ENCODE measurements around the gene CYP4F22.
"Not testable (repeated sequence)": the region's sequence is repeated elsewhere in the genome, so short reads cannot be mapped to it uniquely, and the experiment has no call there.

The CYP4F22 gene

GRCh38 chr19:15517778-15518177, 9.5 kb downstream of the CYP4F22 start:
- Histone ChIP-seq H3K27me3 (ENCODE audit: insufficient read depth, low read length) (no peaks in the 10 kb centered on the region; the same call in 1 of the 2 replicates), H3K27ac (ENCODE audit: low read depth, low read length) (no peak overlapping the region), H3K4me1 (ENCODE audit: control insufficient read depth, insufficient read depth, low read length, unreplicated experiment) (no peaks in the 10 kb centered on the region), H3K4me3 (ENCODE audit: low read depth, low read length) (no peak overlapping the region), H2AFZ (ENCODE audit: low read length, unreplicated experiment) (no peak overlapping the region), H3K36me3 (ENCODE audit: insufficient read depth, low read length) (no peaks in the 10 kb centered on the region), H3K79me2 (ENCODE audit: control insufficient read depth, insufficient read depth, low read length, unreplicated experiment) (no peaks in the 10 kb centered on the region)

- no peaks in the 10 kb centered on the region for H3K36me3 ChIP-seq (ENCODE audit: insufficient read depth, low read length)
- no peak overlapping the region for H3K4me3 ChIP-seq (ENCODE audit: low read depth, low read length)
- no peaks in the 10 kb centered on the region for H3K4me1 ChIP-seq (ENCODE audit: control insufficient read depth, insufficient read depth, low read length, unreplicated experiment)
- no peak overlapping the region for H2AFZ ChIP-seq (ENCODE audit: low read length, unreplicated experiment)
- peaks cover 3% of the 10 kb centered on the region; the same call in 1 of the 2 replicates for H3K27me3 ChIP-seq (ENCODE audit: insufficient read depth, low read length)
- H3K79me2 ChIP-seq (ENCODE audit: control insufficient read depth, insufficient read depth, low read length, unreplicated experiment): no peaks in the 10 kb centered on the region
- H3K27ac ChIP-seq (ENCODE audit: low read depth, low read length): no peak overlapping the region
Measured at GRCh38 chr19:15519433-15519976, 11.2 kb downstream of the CYP4F22 start.

DNA sequence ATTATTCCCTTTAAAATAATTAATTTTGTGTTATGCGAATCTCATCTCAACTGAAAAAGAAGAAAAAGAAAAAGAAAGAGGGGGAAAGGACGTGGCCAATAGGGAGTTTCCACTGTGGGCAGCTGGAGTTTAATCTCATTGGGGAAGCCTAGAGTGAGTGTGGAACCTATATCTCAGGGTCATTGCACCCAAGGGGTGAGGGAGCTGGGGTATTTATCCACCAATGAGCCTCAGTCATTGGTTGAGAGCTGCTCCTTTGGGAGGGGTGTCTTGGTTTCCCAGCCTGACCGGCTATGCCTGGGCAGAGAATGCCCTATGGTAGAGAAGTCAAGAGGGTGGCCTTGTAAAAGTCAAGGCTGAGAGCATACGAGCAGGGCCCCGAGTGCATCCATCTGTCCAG, 16.5 kb downstream of the CYP4F22 start:
- Histone ChIP-seq H3K36me3 (ENCODE audit: insufficient read depth, low read length) (no peaks in the 10 kb centered on the region), H3K79me2 (ENCODE audit: control insufficient read depth, insufficient read depth, low read length, unreplicated experiment) (no peaks in the 10 kb centered on the region), H2AFZ (ENCODE audit: low read length, unreplicated experiment) (no peak overlapping the region), H3K4me1 (ENCODE audit: control insufficient read depth, insufficient read depth, low read length, unreplicated experiment) (no peaks in the 10 kb centered on the region), H3K4me3 (ENCODE audit: low read depth, low read length) (no peak overlapping the region), H3K27me3 (ENCODE audit: insufficient read depth, low read length) (0 out of 2 replicates have a peak, but pooled peaks cover 3% of the 10 kb centered on the region), H3K27ac (ENCODE audit: low read depth, low read length) (no peak overlapping the region)

DNA sequence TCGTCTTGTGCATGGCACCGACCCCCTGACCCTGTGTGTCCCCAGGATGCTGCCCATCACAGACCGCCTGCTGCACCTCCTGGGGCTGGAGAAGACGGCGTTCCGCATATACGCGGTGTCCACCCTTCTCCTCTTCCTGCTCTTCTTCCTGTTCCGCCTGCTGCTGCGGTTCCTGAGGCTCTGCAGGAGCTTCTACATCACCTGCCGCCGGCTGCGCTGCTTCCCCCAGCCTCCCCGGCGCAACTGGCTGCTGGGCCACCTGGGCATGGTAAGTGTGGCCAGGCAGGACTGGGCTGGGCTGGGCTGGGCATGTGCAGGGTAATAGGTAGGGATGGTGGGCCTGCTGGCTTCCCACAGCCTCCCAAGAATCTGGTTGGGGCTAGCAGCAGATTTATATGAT, 17.0 kb downstream of the CYP4F22 start:
- no peaks in the 10 kb centered on the region for H3K79me2 ChIP-seq (ENCODE audit: control insufficient read depth, insufficient read depth, low read length, unreplicated experiment)
- no peak overlapping the region for H2AFZ ChIP-seq (ENCODE audit: low read length, unreplicated experiment)
- H3K36me3 ChIP-seq (ENCODE audit: insufficient read depth, low read length): no peaks in the 10 kb centered on the region
- H3K4me1 ChIP-seq (ENCODE audit: control insufficient read depth, insufficient read depth, low read length, unreplicated experiment): no peaks in the 10 kb centered on the region
- H3K27me3 ChIP-seq (ENCODE audit: insufficient read depth, low read length): 0 out of 2 replicates have a peak, but pooled peaks cover 3% of the 10 kb centered on the region
- no peak overlapping the region for H3K4me3 ChIP-seq (ENCODE audit: low read depth, low read length)
- H3K27ac ChIP-seq (ENCODE audit: low read depth, low read length): no peak overlapping the region

DNA sequence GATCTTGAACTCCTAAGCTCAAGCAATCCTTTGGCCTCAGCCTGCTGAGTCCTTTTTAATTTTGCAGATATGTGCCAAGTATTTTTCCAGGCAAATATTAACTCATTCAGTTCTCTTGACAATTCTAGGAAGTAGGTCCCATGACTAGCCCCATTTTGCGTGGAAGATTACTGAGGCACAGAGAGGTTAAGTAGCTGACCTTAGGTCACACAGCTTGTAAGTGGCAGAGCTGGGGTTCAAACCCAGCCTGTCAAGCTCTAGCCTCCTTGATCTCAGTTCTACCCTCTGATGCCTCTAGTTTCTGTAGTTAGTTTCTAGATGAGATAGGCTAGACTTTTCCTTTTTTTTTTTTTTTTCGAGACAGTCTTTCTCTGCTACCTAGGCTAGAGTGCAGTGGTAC, 18.1 kb downstream of the CYP4F22 start:
- Histone ChIP-seq H3K27me3 (ENCODE audit: insufficient read depth, low read length) (peaks cover 3% of the 10 kb centered on the region; the same call in 1 of the 2 replicates), H3K4me1 (ENCODE audit: control insufficient read depth, insufficient read depth, low read length, unreplicated experiment) (no peaks in the 10 kb centered on the region), H2AFZ (ENCODE audit: low read length, unreplicated experiment) (no peak overlapping the region), H3K79me2 (ENCODE audit: control insufficient read depth, insufficient read depth, low read length, unreplicated experiment) (no peaks in the 10 kb centered on the region), H3K4me3 (ENCODE audit: low read depth, low read length) (no peak overlapping the region), H3K36me3 (ENCODE audit: insufficient read depth, low read length) (no peaks in the 10 kb centered on the region), H3K27ac (ENCODE audit: low read depth, low read length) (no peak overlapping the region)

DNA sequence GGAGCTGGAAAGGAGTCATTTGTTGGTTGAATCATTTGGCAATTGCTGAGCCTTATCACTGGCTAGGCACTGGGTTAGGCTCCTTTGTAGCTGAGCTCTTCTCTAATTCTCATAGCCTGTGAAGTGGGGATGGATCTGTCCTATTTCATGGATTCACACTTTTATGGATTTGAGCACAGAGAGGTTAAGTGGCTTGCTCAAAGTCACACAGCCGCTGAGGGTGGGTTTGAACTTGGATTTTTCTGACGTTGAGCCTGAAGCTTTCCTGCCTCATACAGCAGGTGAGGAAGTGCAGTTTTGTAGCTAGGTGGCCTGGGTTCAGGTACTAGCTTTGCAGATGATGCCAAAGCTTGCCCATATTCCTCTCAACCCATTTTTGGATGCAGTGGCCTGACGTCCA, 19.4 kb downstream of the CYP4F22 start:
- H3K27me3 ChIP-seq (ENCODE audit: insufficient read depth, low read length): peaks cover 3% of the 10 kb centered on the region; the same call in 1 of the 2 replicates
- H2AFZ ChIP-seq (ENCODE audit: low read length, unreplicated experiment): no peak overlapping the region
- H3K36me3 ChIP-seq (ENCODE audit: insufficient read depth, low read length): no peaks in the 10 kb centered on the region
- no peaks in the 10 kb centered on the region for H3K4me1 ChIP-seq (ENCODE audit: control insufficient read depth, insufficient read depth, low read length, unreplicated experiment)
- no peak overlapping the region for H3K4me3 ChIP-seq (ENCODE audit: low read depth, low read length)
- no peak overlapping the region for H3K27ac ChIP-seq (ENCODE audit: low read depth, low read length)
- no peaks in the 10 kb centered on the region for H3K79me2 ChIP-seq (ENCODE audit: control insufficient read depth, insufficient read depth, low read length, unreplicated experiment)

DNA sequence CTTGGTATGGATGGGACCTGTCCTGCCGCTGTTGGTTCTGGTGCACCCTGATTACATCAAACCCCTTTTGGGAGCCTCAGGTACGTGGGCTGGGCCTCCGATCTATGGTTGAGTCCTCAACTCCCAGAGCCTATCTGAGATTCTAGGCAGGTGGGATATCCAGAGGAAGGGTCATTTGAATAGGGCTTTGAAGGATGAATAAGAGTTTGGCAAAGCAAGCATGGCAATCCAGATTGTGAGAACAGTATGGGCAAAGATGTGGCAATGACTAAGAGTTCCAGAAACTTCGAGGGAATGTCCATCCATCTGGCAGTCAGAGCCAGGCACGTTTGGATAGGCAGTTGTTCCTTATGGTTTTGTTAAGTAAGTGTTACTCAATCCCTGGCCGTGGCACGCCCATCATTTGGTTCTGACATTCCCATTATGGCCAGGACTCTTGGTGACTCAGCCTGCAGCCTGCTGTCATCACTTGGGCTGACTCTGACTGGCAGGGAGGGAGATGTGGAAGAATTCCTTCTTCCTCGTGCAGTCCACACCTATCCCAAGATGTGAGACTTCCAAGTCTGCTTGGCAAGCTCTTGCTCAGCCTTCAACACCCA, 21.5 kb downstream of the CYP4F22 start:
- H3K27ac ChIP-seq (ENCODE audit: low read depth, low read length): no peak overlapping the region
- H3K36me3 ChIP-seq (ENCODE audit: insufficient read depth, low read length): no peaks in the 10 kb centered on the region
- H3K79me2 ChIP-seq (ENCODE audit: control insufficient read depth, insufficient read depth, low read length, unreplicated experiment): no peaks in the 10 kb centered on the region
- H2AFZ ChIP-seq (ENCODE audit: low read length, unreplicated experiment): no peak overlapping the region
- no peak overlapping the region for H3K4me3 ChIP-seq (ENCODE audit: low read depth, low read length)
- H3K27me3 ChIP-seq (ENCODE audit: insufficient read depth, low read length): peaks cover 2% of the 10 kb centered on the region; the same call in 1 of the 2 replicates
- no peaks in the 10 kb centered on the region for H3K4me1 ChIP-seq (ENCODE audit: control insufficient read depth, insufficient read depth, low read length, unreplicated experiment)

DNA sequence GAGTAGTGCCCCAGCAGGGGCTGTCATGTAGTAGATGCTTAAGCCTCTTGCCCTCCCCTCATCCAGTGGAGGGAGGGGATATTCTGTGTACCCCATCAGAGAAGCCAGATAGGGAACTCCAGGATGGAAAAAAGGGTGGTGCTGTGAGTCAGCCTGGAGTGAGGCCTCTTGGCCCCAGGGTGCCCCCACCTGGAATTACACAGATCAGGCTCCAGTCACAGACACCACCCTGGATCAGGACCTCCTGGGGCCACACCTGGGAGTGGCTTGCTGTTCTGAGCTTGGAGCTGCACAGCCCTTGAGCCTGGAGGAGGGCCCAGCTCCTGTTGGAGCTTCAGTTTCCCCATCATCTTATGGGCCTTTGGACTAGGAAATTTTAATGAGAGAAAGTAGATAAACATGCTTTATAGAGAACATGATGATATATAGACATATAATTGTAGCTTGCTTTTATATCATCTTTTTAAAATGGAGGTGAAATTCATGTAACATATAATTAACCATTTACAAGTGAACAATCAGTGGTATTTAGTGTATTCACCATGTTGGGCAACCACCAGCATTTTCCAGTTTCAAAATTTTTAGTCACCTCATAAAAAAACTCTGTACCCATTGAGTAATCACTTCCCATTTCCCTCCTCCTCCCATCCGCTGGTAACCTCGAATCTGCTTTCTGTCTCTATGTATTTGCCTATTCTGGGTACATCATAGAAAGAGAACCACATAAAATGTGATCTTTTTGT, 24.6 kb downstream of the CYP4F22 start:
- Histone ChIP-seq H3K4me3 (ENCODE audit: low read depth, low read length) (no peak overlapping the region), H3K27me3 (ENCODE audit: insufficient read depth, low read length) (peaks cover 6% of the 10 kb centered on the region; the same call in 1 of the 2 replicates), H3K36me3 (ENCODE audit: insufficient read depth, low read length) (no peaks in the 10 kb centered on the region), H3K27ac (ENCODE audit: low read depth, low read length) (no peak overlapping the region), H3K4me1 (ENCODE audit: control insufficient read depth, insufficient read depth, low read length, unreplicated experiment) (no peaks in the 10 kb centered on the region), H2AFZ (ENCODE audit: low read length, unreplicated experiment) (no peak overlapping the region), H3K79me2 (ENCODE audit: control insufficient read depth, insufficient read depth, low read length, unreplicated experiment) (no peaks in the 10 kb centered on the region)

DNA sequence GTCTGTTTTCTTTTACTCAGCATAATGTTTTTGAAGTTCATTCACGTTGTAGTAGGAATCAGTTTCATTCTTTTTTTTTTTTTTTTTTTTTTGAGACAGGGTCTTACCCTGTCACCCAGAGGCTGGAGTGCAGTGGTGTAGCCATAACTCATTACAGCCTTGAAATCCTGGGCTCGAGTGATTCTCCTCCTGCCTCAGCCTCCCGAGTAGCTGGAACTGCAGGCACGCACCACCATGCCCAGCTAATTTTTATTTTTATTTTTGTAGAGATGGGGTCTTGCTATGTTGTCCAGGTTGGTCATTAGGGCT, 25.2 kb downstream of the CYP4F22 start:
- H3K4me1 ChIP-seq (ENCODE audit: control insufficient read depth, insufficient read depth, low read length, unreplicated experiment); H3K36me3 ChIP-seq (ENCODE audit: insufficient read depth, low read length); H3K27ac ChIP-seq (ENCODE audit: low read depth, low read length); H3K27me3 ChIP-seq (ENCODE audit: insufficient read depth, low read length); H2AFZ ChIP-seq (ENCODE audit: low read length, unreplicated experiment); H3K79me2 ChIP-seq (ENCODE audit: control insufficient read depth, insufficient read depth, low read length, unreplicated experiment); H3K4me3 ChIP-seq (ENCODE audit: low read depth, low read length): not testable (repeated sequence)

DNA sequence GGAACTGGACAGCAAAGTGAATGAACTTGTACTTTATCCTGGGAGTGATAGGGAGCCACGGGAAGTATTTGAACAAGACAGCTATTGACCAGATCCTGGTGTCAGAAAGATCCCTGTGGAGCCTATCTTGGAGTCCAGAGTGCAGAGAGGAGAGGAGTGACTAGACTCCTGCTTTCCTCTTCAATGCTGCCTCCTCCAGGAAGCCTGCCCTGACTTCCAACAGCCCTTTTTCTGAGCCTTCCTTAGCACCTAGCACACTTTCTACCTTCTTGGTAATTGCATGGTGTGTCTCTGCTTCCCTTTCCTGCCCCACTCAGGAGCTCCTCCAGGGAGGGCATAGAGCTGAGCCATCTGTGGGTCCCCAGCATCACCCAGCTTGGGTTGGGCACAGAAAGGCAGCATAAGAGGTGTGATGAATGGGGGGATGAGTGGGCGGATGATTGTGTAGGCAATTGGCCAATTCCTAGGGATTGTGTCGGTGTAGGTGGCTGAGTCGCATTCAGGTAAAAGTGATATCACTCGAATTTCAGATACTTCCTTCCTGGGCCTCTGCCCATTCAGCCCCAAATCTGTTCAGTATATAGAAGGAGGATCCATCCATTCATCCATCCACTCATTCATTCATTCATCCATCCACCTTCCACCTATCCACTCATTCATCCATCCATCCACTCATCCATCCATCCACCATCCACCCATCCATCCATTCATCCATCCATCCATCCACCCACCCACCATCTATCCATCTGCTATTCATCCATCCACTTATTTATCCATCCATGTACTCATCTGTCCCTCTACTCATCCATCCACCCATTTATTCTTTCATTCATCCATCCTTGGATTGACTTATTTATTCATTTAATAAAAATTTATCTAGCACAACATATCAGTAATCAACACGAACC, 26.9 kb downstream of the CYP4F22 start:
- peaks cover 6% of the 10 kb centered on the region; the same call in 1 of the 2 replicates for H3K27me3 ChIP-seq (ENCODE audit: insufficient read depth, low read length)
- H3K27ac ChIP-seq (ENCODE audit: low read depth, low read length): no peak overlapping the region
- H3K4me1 ChIP-seq (ENCODE audit: control insufficient read depth, insufficient read depth, low read length, unreplicated experiment): no peaks in the 10 kb centered on the region

More for the DNA sequence above, 26.9 kb downstream of the CYP4F22 start:
- Histone ChIP-seq H3K79me2 (ENCODE audit: control insufficient read depth, insufficient read depth, low read length, unreplicated experiment) (no peaks in the 10 kb centered on the region), H3K36me3 (ENCODE audit: insufficient read depth, low read length) (no peaks in the 10 kb centered on the region), H3K4me3 (ENCODE audit: low read depth, low read length) (no peak overlapping the region), H2AFZ (ENCODE audit: low read length, unreplicated experiment) (no peak overlapping the region)

Measured in ACC112 (cell line).